HEK293 (cell line): Measurements from ENCODE around the gene CARD14.

Source experiments
- CTCF ChIP-seq: fragments of 450-650 bp; formaldehyde crosslinking; IDR thresholded peaks from 2 replicates; pipeline ENCODE4 v1.5.1; 2016; ENCODE audit warnings: missing biosample characterization, missing genetic modification characterization
- ZSCAN5A ChIP-seq: fragments of 450-650 bp; formaldehyde crosslinking; IDR thresholded peaks from 2 replicates; pipeline ENCODE4 v1.5.1; 2016; ENCODE audit warnings: missing biosample characterization, missing genetic modification characterization

GRCh38 chr17:80195671-80196529 is 26.1 kb downstream of the CARD14 start:
- TF ChIP-seq CTCF (tag by site-specific recombination) (peak; percentile 76), ZSCAN5A (tag by site-specific recombination) (no peak)
